Uterus (tissue), 4 donors: ENCODE results near the gene WDR74. TPM values are rescaled to one million over a fixed set of nuclear protein-coding genes. Genes with fewer than 3 reads are reported as not detected.

ENCODE experiments used
- DNase-seq, 2 donors: peaks; one replicate each; pipeline ENCODE4 v3.0.0-alpha.2; 2019 to 2020
- H3K27ac ChIP-seq, 2 donors: fragments of 200-600 bp; sonication (generic); 1 replicate in 1 of 2; 2 replicates in 1 of 2; pipeline ENCODE4 v1.5.1; 2016 to 2018
- H3K27me3 ChIP-seq, 2 donors: fragments of 200-600 bp; sonication (generic); one replicate each; pipeline ENCODE4 v1.5.1; 2018 to 2019; ENCODE audit warnings: control low read depth in 1 of 2
- H3K36me3 ChIP-seq, 2 donors: fragments of 200-600 bp; sonication (generic); one replicate each; pipeline ENCODE4 v1.5.1; 2019; ENCODE audit warnings: control low read depth in 1 of 2
- H3K4me1 ChIP-seq, 2 donors: fragments of 200-600 bp; sonication (generic); one replicate each; pipeline ENCODE4 v1.5.1; 2018 to 2019; ENCODE audit warnings: control low read depth in 1 of 2
- H3K4me3 ChIP-seq, 2 donors: fragments of 200-600 bp; sonication (generic); 1 replicate in 1 of 2; 2 replicates in 1 of 2; pipeline ENCODE4 v1.5.1; 2018 to 2019; ENCODE audit warnings: mild to moderate bottlenecking in 1 of 2
- H3K9me3 ChIP-seq, 2 donors: fragments of 200-600 bp; sonication (generic); one replicate each; pipeline ENCODE4 v1.5.1; 2019; ENCODE audit warnings: control low read depth in 1 of 2
- POLR2A ChIP-seq, 2 donors: fragments of 450-650 bp; IDR thresholded peaks; one replicate each; pipeline ENCODE4 v1.6.1; 2016; ENCODE audit warnings: antibody characterized with exemption in 2 of 2, mild to moderate bottlenecking in 1 of 2, moderate library complexity in 1 of 2
- intact Hi-C: fragments of 100-400 bp; cut with DNase I; formaldehyde crosslinking; loops from one replicate; pipeline ENCODE4 v1.15.1; 2023; ENCODE audit warnings: low total_unique reads
- total RNA-seq, 4 donors: library from RNA; depleted of rRNA in 3 of 4; stranded (reverse); fragments of >200 nt in 3 of 4; gene quantifications; one replicate each; pipeline versions ENCODE4 v1.1.0 to v1.2.4, GENCODE V29; 2014 to 2023
- TF ChIP-seq, protein P1 (sequence below), 4 experiments: fragments of 200-600 bp in 2 of 4; fragments of 450-650 bp in 2 of 4; sonication (generic) in 2 of 4; IDR thresholded peaks; one replicate each; pipeline ENCODE4 v1.5.1; 2016 to 2019; ENCODE audit warnings: antibody characterized with exemption in 4 of 4, mild to moderate bottlenecking in 2 of 4, moderate library complexity in 1 of 4
- donor health status: DM: yes; HTN: yes; CAD: no.

The WDR74 gene
- total RNA-seq, 4 donors from 2014 or later, result 10.0 to 66.0 (median 35.0) TPM

DNA sequence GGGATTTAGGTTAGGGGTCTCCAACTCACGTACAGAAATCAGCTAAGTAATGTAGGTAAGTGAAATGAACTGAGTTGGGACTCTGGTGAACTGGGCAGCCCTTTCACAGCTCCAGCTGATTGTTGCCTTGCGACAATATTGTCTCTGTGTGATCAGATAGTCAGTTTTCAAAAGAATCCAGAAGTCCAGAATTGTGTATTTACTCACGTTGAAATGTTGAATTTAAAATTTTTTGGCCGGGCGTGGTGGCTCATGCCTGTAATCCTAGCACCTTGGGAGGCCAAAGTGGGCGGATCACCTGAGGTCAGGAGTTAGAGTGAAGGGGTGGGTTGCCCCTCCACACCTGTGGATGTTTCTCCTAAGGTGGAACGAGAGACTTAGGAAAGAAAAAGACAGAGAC is 18.8 kb upstream of the WDR74 start:
- no peak for DNase-seq
- H3K27me3 ChIP-seq, result no peaks in the 10 kb centered on the region
- no peaks in the 10 kb centered on the region for H3K9me3 ChIP-seq
- no peak overlapping the region for H3K4me3 ChIP-seq
- intact Hi-C loops, result no loop called here
- H3K4me1 ChIP-seq, result peaks cover 9 to 19% of the 10 kb centered on the region in 2 donors
- no peak for TF ChIP-seq POLR2A (IDR thresholded peaks at IDR 0.05)
- TF ChIP-seq, protein P1, sequence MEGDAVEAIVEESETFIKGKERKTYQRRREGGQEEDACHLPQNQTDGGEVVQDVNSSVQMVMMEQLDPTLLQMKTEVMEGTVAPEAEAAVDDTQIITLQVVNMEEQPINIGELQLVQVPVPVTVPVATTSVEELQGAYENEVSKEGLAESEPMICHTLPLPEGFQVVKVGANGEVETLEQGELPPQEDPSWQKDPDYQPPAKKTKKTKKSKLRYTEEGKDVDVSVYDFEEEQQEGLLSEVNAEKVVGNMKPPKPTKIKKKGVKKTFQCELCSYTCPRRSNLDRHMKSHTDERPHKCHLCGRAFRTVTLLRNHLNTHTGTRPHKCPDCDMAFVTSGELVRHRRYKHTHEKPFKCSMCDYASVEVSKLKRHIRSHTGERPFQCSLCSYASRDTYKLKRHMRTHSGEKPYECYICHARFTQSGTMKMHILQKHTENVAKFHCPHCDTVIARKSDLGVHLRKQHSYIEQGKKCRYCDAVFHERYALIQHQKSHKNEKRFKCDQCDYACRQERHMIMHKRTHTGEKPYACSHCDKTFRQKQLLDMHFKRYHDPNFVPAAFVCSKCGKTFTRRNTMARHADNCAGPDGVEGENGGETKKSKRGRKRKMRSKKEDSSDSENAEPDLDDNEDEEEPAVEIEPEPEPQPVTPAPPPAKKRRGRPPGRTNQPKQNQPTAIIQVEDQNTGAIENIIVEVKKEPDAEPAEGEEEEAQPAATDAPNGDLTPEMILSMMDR (IDR thresholded peaks at IDR 0.05), result no peak
- H3K36me3 ChIP-seq, result no peaks in the 10 kb centered on the region
- no peak overlapping the region for H3K27ac ChIP-seq

DNA sequence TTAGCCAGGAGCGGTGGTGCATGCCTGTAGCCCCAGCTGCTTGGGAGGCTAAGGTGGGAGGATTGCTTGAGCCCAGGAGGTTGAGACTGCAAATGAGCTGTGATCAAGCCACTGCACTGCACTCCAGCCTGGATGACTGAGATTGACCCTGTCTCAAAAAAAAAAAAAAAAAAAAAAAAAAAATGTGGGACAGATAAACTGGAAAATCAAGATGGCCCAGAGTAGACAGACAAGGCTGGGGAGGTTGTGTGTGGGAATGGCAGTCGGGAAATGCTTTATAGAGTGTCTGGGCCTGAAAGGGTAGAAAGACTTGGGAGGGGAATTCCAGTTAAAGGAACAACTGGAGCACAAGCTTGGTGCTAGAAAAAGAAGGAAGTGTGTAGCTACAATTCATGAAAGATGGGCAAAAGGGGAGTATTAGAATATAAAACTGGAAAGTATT is 18.2 kb upstream of the WDR74 start:
- no peak for DNase-seq
- Histone ChIP-seq H3K36me3 (no peaks in the 10 kb centered on the region), H3K27ac (no peak overlapping the region), H3K27me3 (no peaks in the 10 kb centered on the region), H3K4me3 (no peak overlapping the region), H3K9me3 (no peaks in the 10 kb centered on the region), H3K4me1 (peaks cover 9 to 20% of the 10 kb centered on the region in 2 donors)
- intact Hi-C loops, result no loop called here
- TF ChIP-seq POLR2A (IDR thresholded peaks at IDR 0.05), result no peak
- TF ChIP-seq, protein P1 (IDR thresholded peaks at IDR 0.05), result no peak

DNA sequence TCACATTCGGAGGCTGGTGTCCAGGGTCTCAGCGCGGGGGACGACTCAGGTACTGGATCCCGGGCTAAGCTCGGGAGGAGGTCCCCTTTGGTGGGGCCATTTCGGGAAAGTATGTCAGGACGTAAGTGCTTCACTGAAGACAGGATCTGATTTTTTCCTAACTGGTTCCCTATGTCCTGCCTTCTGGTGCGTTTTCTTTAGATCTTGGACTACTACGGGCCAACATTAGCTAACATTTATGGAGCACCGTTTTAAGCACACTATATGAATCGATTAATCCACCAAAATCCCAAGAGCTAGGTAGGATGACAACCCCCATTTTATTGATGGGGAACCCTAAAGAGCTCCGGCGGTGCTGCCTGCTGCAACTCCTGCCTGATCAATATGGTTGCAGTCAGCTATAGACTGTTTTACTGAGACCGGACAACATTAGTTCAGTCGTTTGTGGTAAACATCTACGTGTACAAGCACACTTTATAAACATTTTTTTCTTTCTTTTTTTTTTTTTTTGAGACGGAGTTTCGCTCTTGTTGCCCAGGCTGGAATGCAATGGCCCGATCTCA is 17.0 kb upstream of the WDR74 start:
- no peak for DNase-seq
- H3K36me3 ChIP-seq, result no peaks in the 10 kb centered on the region
- no peak for TF ChIP-seq POLR2A (IDR thresholded peaks at IDR 0.05)
- TF ChIP-seq, protein P1 (IDR thresholded peaks at IDR 0.05), result no peak
- peak overlapping the region; percentile 66 to 81 for H3K4me3 ChIP-seq
- no peaks in the 10 kb centered on the region for H3K9me3 ChIP-seq
- peak overlapping the region; percentile 60 to 67 for H3K27ac ChIP-seq
- no peaks in the 10 kb centered on the region for H3K27me3 ChIP-seq
- intact Hi-C loops, result no loop called here
- H3K4me1 ChIP-seq, result peaks cover 9 to 20% of the 10 kb centered on the region in 2 donors

DNA sequence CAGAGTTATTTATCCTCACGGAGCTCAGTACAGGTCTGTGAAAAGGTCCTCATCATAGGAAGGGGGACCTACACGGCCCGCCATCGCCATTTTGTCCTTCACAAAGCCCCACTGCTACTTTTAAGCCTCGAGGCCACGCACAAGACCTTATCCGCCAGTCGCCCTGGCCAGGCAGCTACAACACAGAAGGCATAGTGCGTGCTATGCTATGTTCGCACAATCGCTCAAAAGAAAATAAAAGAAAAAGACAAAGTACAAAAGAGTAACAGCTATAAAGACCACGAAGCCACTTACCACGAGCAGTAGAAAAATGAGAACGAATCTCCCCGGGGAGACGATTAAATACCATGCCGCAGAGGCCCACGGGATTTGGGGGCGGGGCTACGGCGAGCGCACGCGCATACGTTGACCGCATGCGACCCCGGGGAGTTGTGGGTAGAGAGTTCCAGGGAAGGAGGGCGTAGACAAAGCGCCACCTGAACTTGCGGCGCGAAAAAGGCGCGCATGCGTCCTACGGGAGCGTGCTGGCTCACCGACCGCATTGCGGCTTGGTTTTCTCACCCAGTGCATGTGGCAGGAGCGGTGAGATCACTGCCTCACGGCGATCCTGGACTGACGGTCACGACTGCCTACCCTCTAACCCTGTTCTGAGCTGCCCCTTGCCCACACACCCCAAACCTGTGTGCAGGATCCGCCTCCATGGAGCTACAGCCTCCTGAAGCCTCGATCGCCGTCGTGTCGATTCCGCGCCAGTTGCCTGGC is 16.4 kb upstream of the WDR74 start:
- intact Hi-C loops, result no loop called here
- Histone ChIP-seq H3K9me3 (no peaks in the 10 kb centered on the region), H3K36me3 (no peaks in the 10 kb centered on the region), H3K4me3 (peak overlapping the region; percentile 66 to 81), H3K4me1 (peaks cover 9 to 20% of the 10 kb centered on the region in 2 donors), H3K27ac (peak overlapping the region; percentile 79 to 86), H3K27me3 (no peaks in the 10 kb centered on the region)
- peak; percentile 97 for DNase-seq
- TF ChIP-seq, protein P1 (IDR thresholded peaks at IDR 0.05), result peak in 1 of 4 experiments; percentile 45
- TF ChIP-seq POLR2A (IDR thresholded peaks at IDR 0.05), result peak; percentile 84 to 93
